ENCODE data around the gene STX18. TPM values are rescaled to one million over a fixed set of nuclear protein-coding genes. Genes with fewer than 3 reads are reported as not detected.

STX18 gene
- total RNA-seq, 1 donor from 2014 or later, result 17.3 TPM

DNA sequence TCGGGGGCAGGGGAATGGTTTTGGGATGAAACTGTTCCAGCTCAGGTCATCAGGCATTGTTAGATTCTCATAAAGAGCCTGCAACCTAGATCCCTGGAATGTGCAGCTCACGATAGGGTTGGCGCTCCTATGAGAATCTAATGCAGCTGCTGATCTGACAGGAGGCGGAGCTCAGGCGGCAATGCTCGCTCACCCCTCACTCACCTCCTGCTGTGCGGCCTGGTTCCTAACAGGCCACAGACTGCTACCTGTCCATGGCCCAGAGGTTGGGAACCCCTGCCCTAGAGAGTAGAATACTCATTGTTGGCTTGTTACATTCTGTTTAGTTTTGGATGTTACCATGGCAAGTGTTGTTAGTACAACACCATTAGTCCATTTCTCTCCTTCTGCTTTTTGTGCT lies 40.8 kb upstream of the STX18 start:
- no peak for DNase-seq
- H3K27ac ChIP-seq (replicated peaks), result no peak overlapping the region
- H3K36me3 ChIP-seq, result no peaks in the 10 kb centered on the region
- TF ChIP-seq, protein P1, sequence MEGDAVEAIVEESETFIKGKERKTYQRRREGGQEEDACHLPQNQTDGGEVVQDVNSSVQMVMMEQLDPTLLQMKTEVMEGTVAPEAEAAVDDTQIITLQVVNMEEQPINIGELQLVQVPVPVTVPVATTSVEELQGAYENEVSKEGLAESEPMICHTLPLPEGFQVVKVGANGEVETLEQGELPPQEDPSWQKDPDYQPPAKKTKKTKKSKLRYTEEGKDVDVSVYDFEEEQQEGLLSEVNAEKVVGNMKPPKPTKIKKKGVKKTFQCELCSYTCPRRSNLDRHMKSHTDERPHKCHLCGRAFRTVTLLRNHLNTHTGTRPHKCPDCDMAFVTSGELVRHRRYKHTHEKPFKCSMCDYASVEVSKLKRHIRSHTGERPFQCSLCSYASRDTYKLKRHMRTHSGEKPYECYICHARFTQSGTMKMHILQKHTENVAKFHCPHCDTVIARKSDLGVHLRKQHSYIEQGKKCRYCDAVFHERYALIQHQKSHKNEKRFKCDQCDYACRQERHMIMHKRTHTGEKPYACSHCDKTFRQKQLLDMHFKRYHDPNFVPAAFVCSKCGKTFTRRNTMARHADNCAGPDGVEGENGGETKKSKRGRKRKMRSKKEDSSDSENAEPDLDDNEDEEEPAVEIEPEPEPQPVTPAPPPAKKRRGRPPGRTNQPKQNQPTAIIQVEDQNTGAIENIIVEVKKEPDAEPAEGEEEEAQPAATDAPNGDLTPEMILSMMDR (IDR thresholded peaks at IDR 0.05; ENCODE audit: borderline replicate concordance), result no peak
- H3K27me3 ChIP-seq (ENCODE audit: low read depth), result no peaks in the 10 kb centered on the region
- peaks cover 11% of the 10 kb centered on the region for H3K9me3 ChIP-seq (replicated peaks)
- intact Hi-C loops (cut with micrococcal nuclease), result no loop called here
- H3K4me3 ChIP-seq, result no peak overlapping the region
- H3K4me1 ChIP-seq, result no peaks in the 10 kb centered on the region

DNA sequence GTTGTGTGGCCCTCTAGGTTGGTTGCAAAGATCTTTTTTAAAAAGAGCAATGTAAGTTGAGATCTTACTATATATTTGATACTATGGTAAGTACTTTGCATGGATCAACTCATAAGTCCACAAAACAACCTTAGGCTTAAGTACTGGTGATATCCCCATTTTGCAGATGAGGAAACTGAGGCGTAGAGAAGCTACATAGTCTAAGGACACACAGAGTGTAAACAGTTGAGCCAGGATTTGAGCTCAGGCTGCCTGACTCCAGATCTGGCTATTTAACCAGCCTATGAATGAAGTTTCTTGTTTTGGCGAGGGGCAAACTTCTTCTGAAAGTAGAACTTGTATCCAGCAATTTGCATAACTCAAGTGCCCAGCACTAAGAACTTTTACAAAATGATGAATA lies 38.6 kb upstream of the STX18 start:
- no peak overlapping the region for H3K27ac ChIP-seq (replicated peaks)
- no peak for DNase-seq
- no peaks in the 10 kb centered on the region for H3K27me3 ChIP-seq (ENCODE audit: low read depth)
- TF ChIP-seq, protein P1 (IDR thresholded peaks at IDR 0.05; ENCODE audit: borderline replicate concordance), result no peak
- H3K36me3 ChIP-seq, result no peaks in the 10 kb centered on the region
- peaks cover 2% of the 10 kb centered on the region for H3K4me1 ChIP-seq
- intact Hi-C loops (cut with micrococcal nuclease), result no loop called here
- no peaks in the 10 kb centered on the region for H3K9me3 ChIP-seq (replicated peaks)
- H3K4me3 ChIP-seq, result no peak overlapping the region

DNA sequence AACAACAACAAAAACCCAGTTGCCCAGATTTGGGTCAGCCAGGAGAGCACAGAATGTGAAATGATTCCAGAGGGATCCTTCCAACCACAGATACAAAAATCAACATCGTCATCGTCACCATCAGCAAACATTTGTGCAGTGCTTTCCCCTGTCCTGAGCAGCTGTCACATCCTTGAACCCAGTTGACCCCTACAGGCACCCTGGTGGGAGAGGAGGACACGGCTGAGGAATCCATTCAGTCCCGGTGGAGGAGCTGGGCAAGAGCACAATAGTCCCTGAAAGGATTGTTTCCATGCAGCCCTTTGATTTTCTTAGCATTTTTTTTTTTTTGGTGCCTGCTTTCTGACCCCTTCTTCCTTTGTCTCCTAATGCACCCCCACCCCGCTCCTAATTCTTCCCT lies 37.1 kb upstream of the STX18 start:
- Histone ChIP-seq H3K36me3 (no peaks in the 10 kb centered on the region), H3K4me3 (no peak overlapping the region), H3K27me3 (ENCODE audit: low read depth) (no peaks in the 10 kb centered on the region), H3K27ac (replicated peaks) (no peak overlapping the region), H3K4me1 (peaks cover 11% of the 10 kb centered on the region), H3K9me3 (replicated peaks) (no peaks in the 10 kb centered on the region)
- TF ChIP-seq, protein P1 (IDR thresholded peaks at IDR 0.05; ENCODE audit: borderline replicate concordance), result no peak
- intact Hi-C loops (cut with micrococcal nuclease), result no loop called here
- no peak for DNase-seq

GRCh38 chr4:4577359-4577875 lies 35.6 kb upstream of the STX18 start:
- Histone ChIP-seq H3K27me3 (ENCODE audit: low read depth) (no peaks in the 10 kb centered on the region), H3K9me3 (replicated peaks) (no peaks in the 10 kb centered on the region), H3K4me1 (peaks cover 11% of the 10 kb centered on the region), H3K4me3 (no peak overlapping the region), H3K36me3 (no peaks in the 10 kb centered on the region), H3K27ac (replicated peaks) (no peak overlapping the region)
- intact Hi-C loops (cut with micrococcal nuclease), result no loop called here
- TF ChIP-seq, protein P1 (IDR thresholded peaks at IDR 0.05; ENCODE audit: borderline replicate concordance), result no peak
- no peak for DNase-seq

DNA sequence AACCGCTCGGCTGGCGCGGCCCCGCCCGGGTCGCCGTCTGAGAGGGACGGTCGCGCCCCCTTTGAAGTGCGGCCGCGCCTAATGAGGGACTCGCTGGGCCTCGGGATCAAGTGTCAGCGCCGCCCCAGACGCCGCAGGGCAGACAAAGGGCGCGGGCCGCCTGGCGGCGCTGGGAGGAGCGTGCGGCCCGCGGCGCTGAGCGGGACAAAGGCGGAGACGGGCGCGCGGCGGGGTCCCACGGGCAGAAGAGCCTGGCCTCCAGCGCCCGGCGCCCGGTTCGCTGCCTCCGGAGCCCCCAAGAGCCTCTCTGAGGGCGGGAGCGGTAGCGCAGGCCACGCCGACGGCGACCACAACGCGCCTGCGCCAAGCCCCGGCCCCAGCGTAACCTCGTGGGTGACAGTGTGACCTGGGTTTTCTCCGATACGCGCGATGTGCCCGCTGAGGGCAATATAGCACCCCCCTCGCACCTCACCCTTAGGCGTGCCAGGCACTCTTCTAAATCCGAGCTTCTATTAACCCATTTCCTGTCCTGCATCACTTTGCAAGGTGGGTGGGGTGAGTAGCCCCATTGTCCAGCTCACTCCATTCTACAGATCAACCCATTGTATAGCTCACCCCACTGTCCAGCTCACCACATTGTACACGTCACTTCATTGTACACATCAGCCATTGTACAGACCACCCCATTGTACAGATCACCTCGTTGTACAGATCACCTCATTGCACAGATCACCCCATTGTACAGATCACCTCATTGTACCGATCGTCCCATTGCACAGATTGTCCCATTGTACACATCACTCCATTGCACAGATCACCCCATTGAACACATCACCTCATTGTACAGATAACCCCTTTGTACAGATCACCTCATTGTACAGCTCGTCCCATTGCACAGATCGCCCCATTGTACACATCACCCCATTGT lies 33.7 kb upstream of the STX18 start:
- Histone ChIP-seq H3K9me3 (replicated peaks) (no peaks in the 10 kb centered on the region), H3K4me3 (peak overlapping the region; percentile 77), H3K27ac (replicated peaks) (peak overlapping the region; percentile 68), H3K36me3 (no peaks in the 10 kb centered on the region), H3K4me1 (peaks cover 11% of the 10 kb centered on the region), H3K27me3 (ENCODE audit: low read depth) (no peaks in the 10 kb centered on the region)
- TF ChIP-seq, protein P1 (IDR thresholded peaks at IDR 0.05; ENCODE audit: borderline replicate concordance), result peak; percentile 76
- DNase-seq, result peak; percentile 65
- intact Hi-C loops (cut with micrococcal nuclease), result no loop called here
